Erythroblast (primary cell): ENCODE data around the gene ARRB1.

Experiments used
- GATA1 ChIP-seq: IDR thresholded peaks from 2 replicates; pipeline ENCODE4 v1.6.1; 2011; ENCODE audit warnings: low read depth, mild to moderate bottlenecking, control low read depth, low read length, moderate library complexity
- POLR2A ChIP-seq: IDR thresholded peaks from 2 replicates; pipeline ENCODE4 v1.6.1; 2011; ENCODE audit warnings: mild to moderate bottlenecking, low read length

DNA sequence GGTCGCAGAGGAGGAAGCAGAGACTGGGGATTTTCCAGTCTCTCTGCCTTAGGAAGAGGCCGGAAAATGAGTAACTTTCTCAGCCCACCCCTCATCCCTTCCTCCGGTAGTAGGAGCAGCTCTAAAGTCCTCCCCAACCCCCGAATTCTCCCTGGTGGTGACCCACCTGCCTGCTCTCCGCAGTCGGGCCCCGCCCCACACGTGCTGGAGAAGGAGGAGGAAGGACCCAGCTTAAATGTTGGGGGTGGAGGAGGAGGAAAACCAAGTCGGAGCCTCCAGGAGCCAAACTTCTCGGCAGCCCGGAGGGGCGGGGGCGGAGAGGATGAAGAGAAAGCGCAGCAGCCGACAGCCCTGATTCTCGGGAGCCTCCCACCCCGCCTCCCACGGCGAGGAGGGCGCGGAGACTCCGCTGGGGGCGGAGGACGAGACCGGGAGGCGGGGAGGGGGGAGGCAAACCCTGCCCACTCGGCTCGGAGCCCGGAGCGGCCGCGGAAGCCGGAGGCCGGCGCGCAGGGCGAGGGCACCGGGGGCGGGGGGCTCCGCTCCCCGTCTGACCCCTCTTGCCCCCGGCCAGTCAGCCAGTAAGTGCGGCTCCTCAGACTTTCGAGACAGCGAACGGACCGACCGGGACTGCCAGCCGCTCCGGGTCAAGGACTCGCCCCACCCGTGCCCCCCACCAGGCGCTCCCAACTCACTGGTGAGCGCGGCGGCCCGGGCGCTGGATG is 111.0 kb downstream of the ARRB1 start, which contains the start of gene TPBGL:
- TF ChIP-seq POLR2A (no peak), GATA1 (no peak)
